HG03520 (cell line): Measurements from ENCODE around the gene MEGF9.
"Not testable (repeated sequence)": the region's sequence is repeated elsewhere in the genome, so short reads cannot be mapped to it uniquely, and the experiment has no call there.

Experiments
- ATAC-seq: cut with Tn5 transposase; IDR thresholded peaks from one replicate; pipeline ENCODE4 v1.9.1; 2021; ENCODE audit warnings: mild to moderate bottlenecking, moderate library complexity; ENCODE audit not compliant: unreplicated experiment

MEGF9 gene

GRCh38 chr9:120662513-120662912, 51.8 kb downstream of the MEGF9 start:
- no peak for ATAC-seq

DNA sequence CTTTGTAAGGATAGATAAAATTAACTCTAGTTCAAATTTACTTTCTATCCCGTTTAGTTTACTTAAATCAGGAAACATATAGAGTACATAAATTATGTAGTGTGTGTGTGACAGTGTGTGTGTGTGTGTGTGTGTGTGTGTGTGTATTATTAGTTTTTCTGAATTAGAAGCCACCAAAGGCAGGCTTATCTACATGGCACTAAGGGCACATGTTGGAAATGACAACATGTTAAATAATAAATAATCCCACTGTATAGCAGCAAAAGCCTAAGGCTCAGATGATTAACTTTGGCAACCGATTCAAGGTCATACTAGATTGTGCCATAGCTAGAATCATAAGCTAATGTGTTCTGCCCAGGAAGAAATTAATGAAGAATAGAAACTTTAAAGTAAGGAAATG, 54.6 kb downstream of the MEGF9 start:
- ATAC-seq: no peak

GRCh38 chr9:120659209-120659608, 55.1 kb downstream of the MEGF9 start:
- ATAC-seq: no peak

- ATAC-seq: peak; percentile 75
Measured at GRCh38 chr9:120655005-120655622, 59.2 kb downstream of the MEGF9 start.

DNA sequence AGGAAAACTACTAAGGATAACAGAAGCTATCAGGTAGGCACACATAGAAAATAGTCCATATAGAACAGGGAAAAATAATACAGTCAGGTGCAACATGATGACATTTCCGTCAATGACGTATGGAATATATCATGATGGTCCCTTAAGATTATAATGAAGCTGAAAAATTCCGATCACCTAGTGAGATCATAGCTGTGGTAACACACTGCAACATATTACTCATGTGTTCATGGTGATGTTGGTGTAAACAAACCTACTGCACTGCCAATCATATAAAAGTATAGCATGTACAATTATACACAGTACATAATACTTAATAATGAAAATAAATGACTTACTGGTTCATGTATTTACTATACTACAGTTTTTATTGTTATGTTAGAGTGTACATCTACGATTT, 60.0 kb downstream of the MEGF9 start:
- ATAC-seq: no peak

- no peak for ATAC-seq
Measured at GRCh38 chr9:120653762-120654161, 60.5 kb downstream of the MEGF9 start.

- ATAC-seq: no peak
Measured at GRCh38 chr9:120652934-120653333, 61.3 kb downstream of the MEGF9 start.

GRCh38 chr9:120650352-120650751, 63.9 kb downstream of the MEGF9 start:
- ATAC-seq: no peak

DNA sequence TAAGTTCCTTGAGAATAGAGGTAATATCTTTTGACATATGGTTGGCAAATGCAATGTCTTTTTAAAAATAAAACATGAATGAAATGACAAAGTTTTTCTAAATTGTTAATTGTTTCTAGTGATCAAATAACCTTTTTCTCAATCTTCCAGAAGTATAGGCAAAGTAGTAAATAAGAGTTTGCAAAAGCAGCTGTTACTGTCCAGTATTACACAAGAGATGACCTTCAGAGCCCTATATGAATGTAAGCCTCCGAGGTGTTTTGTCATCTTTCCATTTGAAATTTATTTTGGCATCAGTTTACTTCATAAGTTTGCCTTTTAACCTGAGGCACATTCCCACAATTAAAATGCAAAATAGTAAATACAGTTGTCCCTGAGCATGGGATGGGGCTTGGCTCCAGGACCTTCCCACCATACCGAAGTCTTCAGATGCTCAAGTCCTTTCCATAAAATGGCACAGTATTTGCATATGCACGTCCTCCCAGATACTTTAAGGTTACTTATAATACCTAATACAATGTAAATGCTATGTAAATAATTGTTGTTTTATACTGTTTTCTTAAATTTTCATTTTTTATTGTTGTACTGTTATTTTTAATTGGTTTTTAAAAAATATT, 65.6 kb downstream of the MEGF9 start:
- ATAC-seq: no peak

GRCh38 chr9:120646948-120647347, 67.3 kb downstream of the MEGF9 start:
- ATAC-seq: no peak

- ATAC-seq: no peak
Measured at GRCh38 chr9:120645760-120646159, 68.5 kb downstream of the MEGF9 start.

DNA sequence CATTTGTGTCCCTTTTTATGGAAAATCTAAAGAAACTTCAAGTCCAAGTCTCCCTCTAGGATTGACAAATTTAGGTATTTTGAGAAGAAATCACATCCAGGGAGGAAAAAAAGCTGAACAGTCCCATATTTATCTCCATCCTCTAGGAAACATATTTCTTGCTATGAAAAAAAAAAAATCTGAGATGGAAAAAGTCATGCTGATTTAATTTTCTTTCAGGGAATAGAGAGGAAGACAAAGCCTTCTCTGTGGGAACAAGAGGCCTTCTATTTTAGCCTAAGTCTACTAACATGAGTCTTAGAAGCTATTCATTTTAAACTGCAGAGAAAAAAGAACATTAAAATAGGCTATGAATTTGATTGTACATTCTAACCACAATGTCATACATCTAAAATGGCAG, 71.2 kb downstream of the MEGF9 start:
- ATAC-seq: no peak

DNA sequence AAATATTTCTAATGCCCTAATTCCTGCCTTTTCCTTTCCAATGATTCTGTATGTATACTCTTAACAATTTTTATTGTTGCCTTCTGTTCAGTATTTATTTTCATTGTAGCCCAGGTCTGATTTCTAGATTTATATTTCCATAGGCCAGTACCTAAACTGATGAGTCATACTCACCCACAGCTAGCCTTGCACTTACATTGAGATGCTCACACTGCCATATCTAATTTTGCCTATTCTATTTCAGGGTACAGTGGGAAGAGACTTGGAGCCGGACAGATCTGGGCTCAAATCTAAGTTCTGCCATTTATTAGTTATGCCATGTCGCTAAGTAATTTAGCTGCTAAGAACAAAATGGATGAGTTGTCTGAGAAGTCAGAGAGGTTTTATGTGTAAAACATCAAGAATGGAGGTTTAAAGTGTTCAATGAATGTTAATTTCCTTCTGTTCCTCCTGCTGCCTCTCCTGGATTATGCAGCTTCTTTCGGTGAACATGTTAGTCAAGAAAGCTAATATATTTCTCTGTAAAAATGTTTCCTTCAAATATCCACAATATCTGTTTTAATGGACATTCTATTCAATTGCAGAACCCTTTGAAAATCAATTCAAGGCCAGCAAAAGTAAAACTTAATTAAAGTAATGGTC, 72.0 kb downstream of the MEGF9 start:
- ATAC-seq: no peak

DNA sequence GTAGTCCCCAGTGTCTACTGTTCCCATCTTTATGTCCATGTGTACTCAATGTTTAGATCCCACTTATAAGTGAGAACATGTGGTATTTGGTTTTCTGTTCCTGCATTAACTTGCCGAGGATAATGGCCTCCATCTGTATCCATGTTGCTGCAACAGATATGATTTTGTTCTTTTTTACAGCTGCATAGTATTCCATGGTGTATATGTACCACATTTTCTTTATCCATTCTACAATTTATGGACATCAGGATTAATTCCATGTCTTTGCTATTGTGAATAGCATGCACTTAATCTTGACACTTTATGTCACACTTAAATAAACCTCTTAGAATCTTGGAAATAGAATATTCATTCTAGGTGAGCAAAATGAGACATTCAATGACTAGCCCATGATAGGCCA, 73.4 kb downstream of the MEGF9 start:
- not testable (repeated sequence) for ATAC-seq

GRCh38 chr9:120640380-120640779, 73.9 kb downstream of the MEGF9 start:
- ATAC-seq: no peak

DNA sequence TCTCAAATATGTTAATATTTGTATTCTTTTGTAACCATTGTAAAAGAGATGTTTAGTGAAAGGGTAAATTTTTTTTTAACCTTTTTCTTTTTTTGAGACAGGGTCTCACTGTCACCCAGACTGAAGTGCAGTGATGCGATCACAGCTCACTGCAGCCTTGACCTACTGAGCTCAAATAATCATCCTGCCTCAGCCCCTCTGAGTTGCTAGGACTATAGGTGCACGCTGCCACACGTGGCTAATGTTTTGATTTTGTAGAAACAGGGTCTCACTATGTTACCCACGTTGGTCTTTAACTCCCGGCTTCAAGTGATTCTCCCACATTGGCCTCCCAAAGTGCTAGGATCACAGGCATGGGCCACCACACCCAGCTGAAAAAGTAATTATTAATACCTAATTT, 76.4 kb downstream of the MEGF9 start:
- ATAC-seq: no peak

GRCh38 chr9:120636194-120636957, 77.9 kb downstream of the MEGF9 start:
- no peak for ATAC-seq

GRCh38 chr9:120635011-120635410, 79.3 kb downstream of the MEGF9 start:
- ATAC-seq: no peak

DNA sequence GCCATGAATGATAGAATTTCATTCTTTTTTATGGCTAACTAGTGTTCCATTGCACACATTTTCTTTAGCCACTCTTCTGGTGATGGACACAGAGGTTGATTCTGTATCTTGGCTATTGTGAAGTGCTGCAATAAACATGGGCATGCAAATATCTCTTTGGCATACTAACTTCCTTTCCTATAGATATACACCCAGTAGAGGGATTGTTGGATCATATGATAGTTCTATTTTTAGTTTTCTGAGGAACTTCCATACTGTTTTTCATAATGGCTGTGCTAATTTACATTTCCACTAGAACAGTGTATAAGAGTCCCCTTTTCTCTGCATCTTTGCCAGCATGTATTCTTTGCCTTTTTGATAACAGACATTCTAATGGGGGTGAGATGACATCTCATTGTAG, 83.9 kb downstream of the MEGF9 start:
- no peak for ATAC-seq

DNA sequence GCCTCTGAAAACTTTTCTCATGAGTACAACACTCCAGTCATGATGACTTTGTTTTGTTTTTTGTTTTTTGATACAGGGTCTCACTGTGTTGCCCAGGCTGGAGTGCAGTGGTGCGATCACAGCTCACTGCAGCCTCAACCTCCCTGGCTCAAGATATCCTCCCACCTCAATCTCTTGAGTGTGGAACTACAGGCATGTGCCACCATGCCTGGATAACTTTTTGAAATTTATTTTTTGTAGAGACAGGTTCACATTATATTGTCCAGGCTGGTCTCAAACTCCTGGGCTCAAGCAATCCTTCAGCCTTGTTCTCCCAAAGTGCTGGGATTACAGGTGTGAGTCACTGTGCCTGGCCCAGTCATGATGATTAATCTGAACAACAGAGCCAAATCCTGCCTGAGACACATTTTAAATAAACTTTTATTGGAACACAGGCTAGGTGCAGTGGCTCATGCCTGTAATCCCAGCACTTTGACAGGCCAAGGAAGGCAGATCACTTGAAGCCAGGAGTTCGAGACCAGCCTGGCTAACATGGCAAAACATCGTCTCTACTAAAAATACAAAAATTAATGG, 85.3 kb downstream of the MEGF9 start:
- not testable (repeated sequence) for ATAC-seq

- ATAC-seq: no peak
Measured at GRCh38 chr9:120628207-120628924, 85.9 kb downstream of the MEGF9 start.
